ENCODE data around the gene ATXN7.

- TF ChIP-seq TAF1 (IDR thresholded peaks at IDR 0.05; ENCODE audit: borderline replicate concordance, insufficient read depth, low read length) (no peak), POLR2AphosphoS5 (IDR thresholded peaks at IDR 0.05; ENCODE audit: low read depth, low read length) (no peak), REST (IDR thresholded peaks at IDR 0.05; ENCODE audit: insufficient read depth in 1 of 2, low read depth in 2 of 2, low read length in 2 of 2) (no peak)
Observed at GRCh38 chr3:63849175-63849574, 14.5 kb upstream of the ATXN7 start.

Data from PFSK-1 (cell line).